Measurements from ENCODE around the gene SMOC2. TPM values are rescaled to one million over a fixed set of nuclear protein-coding genes. Genes with fewer than 3 reads are reported as not detected.

SMOC2 gene
- total RNA-seq, 4 donors from 2014 or later = 74.7 to 139 (median 118) TPM

- H3K4me1 ChIP-seq = peaks cover 0 to 5% (median 0%) of the 10 kb centered on the region in 4 donors
- no peak for DNase-seq (ENCODE audit: low spot score in 2 of 2)
- TF ChIP-seq CTCF (IDR thresholded peaks at IDR 0.05) = no peak
- no peak for TF ChIP-seq POLR2A (IDR thresholded peaks at IDR 0.05)
- no peak for TF ChIP-seq EP300 (IDR thresholded peaks at IDR 0.05)
- WGBS, 2 donors = 91 to 97% methylated on average over 1 of the region's 1 CpG
- H3K4me3 ChIP-seq = no peak overlapping the region
- no peaks in the 10 kb centered on the region for H3K9me3 ChIP-seq
- H3K36me3 ChIP-seq = no peaks in the 10 kb centered on the region
- H3K27ac ChIP-seq = no peak overlapping the region
- H3K27me3 ChIP-seq = no peaks in the 10 kb centered on the region
These were observed 31.4 kb downstream of the SMOC2 start for GRCh38 chr6:168472363-168472762.

GRCh38 chr6:168473197-168473596 is 32.2 kb downstream of the SMOC2 start:
- Histone ChIP-seq H3K9me3 (no peaks in the 10 kb centered on the region), H3K4me1 (peaks cover 0 to 5% (median 0%) of the 10 kb centered on the region in 4 donors), H3K4me3 (no peak overlapping the region), H3K36me3 (no peaks in the 10 kb centered on the region), H3K27me3 (no peaks in the 10 kb centered on the region), H3K27ac (no peak overlapping the region)
- DNase-seq (ENCODE audit: low spot score in 2 of 2) = no peak
- TF ChIP-seq POLR2A (IDR thresholded peaks at IDR 0.05) (no peak), CTCF (IDR thresholded peaks at IDR 0.05) (no peak), EP300 (IDR thresholded peaks at IDR 0.05) (no peak)
- WGBS, 2 donors = 88 to 92% methylated on average over 6 to 7 of the region's 7 CpGs

- no peak overlapping the region for H3K4me3 ChIP-seq
- WGBS, 2 donors = 86 to 89% methylated on average over 26 of the region's 26 CpGs
- no peaks in the 10 kb centered on the region for H3K36me3 ChIP-seq
- no peak for TF ChIP-seq EP300 (IDR thresholded peaks at IDR 0.05)
- TF ChIP-seq CTCF (IDR thresholded peaks at IDR 0.05) = no peak
- no peak for TF ChIP-seq POLR2A (IDR thresholded peaks at IDR 0.05)
- H3K27ac ChIP-seq = no peak overlapping the region
- H3K27me3 ChIP-seq = no peaks in the 10 kb centered on the region
- H3K9me3 ChIP-seq = peaks cover 0 to 9% (median 0%) of the 10 kb centered on the region in 4 donors
- DNase-seq (ENCODE audit: low spot score in 2 of 2) = no peak
- no peaks in the 10 kb centered on the region for H3K4me1 ChIP-seq
These were observed 34.4 kb downstream of the SMOC2 start for GRCh38 chr6:168475188-168476013.

GRCh38 chr6:168479421-168479820 is 38.4 kb downstream of the SMOC2 start:
- H3K4me1 ChIP-seq = no peaks in the 10 kb centered on the region
- no peaks in the 10 kb centered on the region for H3K27me3 ChIP-seq
- no peak overlapping the region for H3K4me3 ChIP-seq
- no peak overlapping the region for H3K27ac ChIP-seq
- no peaks in the 10 kb centered on the region for H3K36me3 ChIP-seq
- 89 to 94% methylated on average over 4 of the region's 4 CpGs for WGBS, 2 donors
- DNase-seq (ENCODE audit: low spot score in 2 of 2) = no peak
- H3K9me3 ChIP-seq = peaks cover 0 to 12% (median 0%) of the 10 kb centered on the region in 4 donors
- TF ChIP-seq POLR2A (IDR thresholded peaks at IDR 0.05) = no peak
- TF ChIP-seq CTCF (IDR thresholded peaks at IDR 0.05) = no peak
- TF ChIP-seq EP300 (IDR thresholded peaks at IDR 0.05) = no peak

GRCh38 chr6:168480481-168480880 is 39.5 kb downstream of the SMOC2 start:
- Histone ChIP-seq H3K27me3 (no peaks in the 10 kb centered on the region), H3K4me3 (no peak overlapping the region), H3K9me3 (peaks cover 0 to 12% (median 0%) of the 10 kb centered on the region in 4 donors), H3K4me1 (no peaks in the 10 kb centered on the region), H3K27ac (no peak overlapping the region), H3K36me3 (no peaks in the 10 kb centered on the region)
- TF ChIP-seq CTCF (IDR thresholded peaks at IDR 0.05) (no peak), EP300 (IDR thresholded peaks at IDR 0.05) (no peak), POLR2A (IDR thresholded peaks at IDR 0.05) (no peak)
- DNase-seq (ENCODE audit: low spot score in 2 of 2) = no peak

All from tibial nerve (tissue), 4 donors.